PC-9 (cell line): ENCODE results near the gene LEUTX.

ENCODE experiments used
- CTCF ChIP-seq: fragments of 200-600 bp; sonication (generic); conservative IDR thresholded peaks from 2 replicates; pipeline ENCODE4 v1.6.1; 2017; ENCODE audit warnings: mixed run types, antibody characterized with exemption, mild to moderate bottlenecking, moderate library complexity
- EZH2 ChIP-seq: fragments of 200-600 bp; sonication (generic); IDR thresholded peaks from 2 replicates; pipeline ENCODE4 v1.8.0; 2017; ENCODE audit warnings: antibody characterized with exemption, low read depth

- TF ChIP-seq CTCF, result no peak
- no peak for TF ChIP-seq EZH2
Measured at GRCh38 chr19:39810424-39810823, 31.8 kb downstream of the LEUTX start.
